Pancreas (tissue), 10 donors: ENCODE data around the gene OTOP2. TPM values are rescaled to one million over a fixed set of nuclear protein-coding genes. Genes with fewer than 3 reads are reported as not detected.

ENCODE experiments used
- ATAC-seq, 4 donors: fragments of 200-7000 bp; cut with Tn5 transposase; one replicate each; pipeline versions ENCODE4 v1.8.0 to v1.9.1; 2020; ENCODE audit warnings: mild to moderate bottlenecking in 4 of 4, moderate library complexity in 4 of 4
- DNase-seq, 6 donors: peaks; one replicate each; pipeline ENCODE4 v3.0.0-alpha.2; 2020
- FAIRE-seq: peaks from 2 replicates; lab custom pipeline; 2012; peaks lifted over from hg19 to GRCh38; lab: Jason Lieb, UNC
- H3K27ac ChIP-seq, 4 donors: fragments of 200-600 bp; sonication (generic); 1 replicate in 3 of 4; 2 replicates in 1 of 4; pipeline versions ENCODE4 v1.5.0 to v1.8.0; 2020
- H3K27me3 ChIP-seq, 4 donors: fragments of 200-600 bp; one replicate each; pipeline ENCODE4 v1.8.0; 2021
- H3K36me3 ChIP-seq, 3 donors: fragments of 200-600 bp; sonication (generic) in 1 of 3; one replicate each; pipeline versions ENCODE4 v1.5.0 to v1.8.0; 2020 to 2021
- H3K4me1 ChIP-seq, 3 donors: fragments of 200-600 bp; one replicate each; pipeline ENCODE4 v1.8.0; 2021
- H3K4me3 ChIP-seq, 4 donors: fragments of 200-600 bp; sonication (generic) in 2 of 4; one replicate each; pipeline versions ENCODE4 v1.5.0 to v1.8.0; 2020 to 2021
- H3K9me3 ChIP-seq, 4 donors: fragments of 200-600 bp; one replicate each; pipeline ENCODE4 v1.8.0; 2021
- WGBS, 2 donors: extraction: QIAGEN DNeasy Blood & Tissue Kit; methylation state at CpG; one replicate each; pipeline ENCODE4 v1.1.7; 2013; 5-methylcytosine and 5-hydroxymethylcytosine counted together
- intact Hi-C, 3 donors: fragments of 100-400 bp; cut with DNase I; formaldehyde crosslinking; loops; one replicate each; pipeline versions ENCODE4 v1.11.1 to v1.14.2; 2022
- polyA plus RNA-seq, 2 donors: library from polyadenylated mRNA; stranded (reverse); fragments of 200-250 nt; gene quantifications; one replicate each; pipeline ENCODE4 v1.2.3, GENCODE V29; 2013
- total RNA-seq, 6 donors: library from RNA; stranded (reverse); fragmentation: NEBNext Ultra II Directional in 4 of 6; extraction: Animal tissue kit (Norgen Biotek cat#: 25700) in 4 of 6; gene quantifications; one replicate each; pipeline versions ENCODE4 v1.2.1 to v1.2.4, GENCODE V29; 2021 to 2023
- TF ChIP-seq, protein P1 (sequence below), 4 donors: fragments of 200-600 bp; sonication (generic) in 3 of 4; IDR thresholded peaks; one replicate each; pipeline versions ENCODE4 v1.5.0 to v1.8.0; 2021; ENCODE audit warnings: antibody characterized with exemption in 4 of 4
- donor health status: healthy with polysubstance abuse.
- donor health status: DM: no; HTN: no; CAD: no; lungs with moderate emphysema.
- donor health status: DM: no; HTN: no; CAD: no.
- donor health status: control.
- donor health status: control.
- donor health status: Bipolar disorder and iron deficiency.
- donor health status: DM: yes; HTN: yes; CAD: no.
- donor health status: DM: no; HTN: no; CAD: no.
- donor health status: DM: no; HTN: no; CAD: no.
- donor health status: DM: yes; HTN: yes; CAD: no.

Gene OTOP2
- total and polyA plus RNA-seq, 8 donors = not detected

DNA sequence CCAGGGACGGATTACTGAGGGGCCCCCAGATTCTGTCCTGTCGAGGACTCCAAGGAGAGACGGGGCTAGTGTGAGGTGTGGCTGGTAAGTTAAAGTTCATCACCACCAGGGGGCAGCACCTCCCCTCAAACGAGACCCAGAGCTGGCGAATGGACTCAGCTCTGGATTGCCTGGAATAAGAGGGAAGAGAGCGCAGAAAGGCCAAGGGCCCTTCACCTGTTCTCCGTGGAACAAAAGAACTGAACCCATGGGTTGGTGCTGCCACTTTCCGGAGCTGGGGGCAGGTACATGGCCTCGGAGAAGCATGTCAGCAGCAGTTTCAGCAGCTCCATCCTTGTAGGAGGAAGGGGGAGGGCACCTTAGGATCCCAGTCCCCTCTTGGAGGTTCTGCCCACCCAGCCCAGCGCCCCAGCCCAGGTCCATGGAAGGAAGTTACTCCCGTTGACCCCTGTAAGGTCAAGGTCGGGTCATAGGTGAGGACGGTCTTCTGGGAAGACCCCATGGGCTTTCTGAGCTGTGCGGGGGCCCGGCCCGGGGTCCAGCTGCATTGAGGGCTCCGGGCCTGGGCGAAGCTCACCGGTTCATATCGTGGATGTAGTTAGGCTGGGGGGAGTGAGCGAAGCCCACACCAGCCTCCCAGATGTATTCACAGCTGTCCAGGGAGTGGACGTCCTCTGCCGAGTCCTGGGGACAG is 37.7 kb downstream of the OTOP2 start:
- Histone ChIP-seq H3K4me3 (no peak overlapping the region), H3K4me1 (peaks cover 0 to 8% (median 0%) of the 10 kb centered on the region in 3 donors), H3K27me3 (no peaks in the 10 kb centered on the region), H3K9me3 (no peaks in the 10 kb centered on the region), H3K27ac (no peak overlapping the region), H3K36me3 (peaks cover 2 to 33% (median 17%) of the 10 kb centered on the region in 3 donors)
- TF ChIP-seq, protein P1, sequence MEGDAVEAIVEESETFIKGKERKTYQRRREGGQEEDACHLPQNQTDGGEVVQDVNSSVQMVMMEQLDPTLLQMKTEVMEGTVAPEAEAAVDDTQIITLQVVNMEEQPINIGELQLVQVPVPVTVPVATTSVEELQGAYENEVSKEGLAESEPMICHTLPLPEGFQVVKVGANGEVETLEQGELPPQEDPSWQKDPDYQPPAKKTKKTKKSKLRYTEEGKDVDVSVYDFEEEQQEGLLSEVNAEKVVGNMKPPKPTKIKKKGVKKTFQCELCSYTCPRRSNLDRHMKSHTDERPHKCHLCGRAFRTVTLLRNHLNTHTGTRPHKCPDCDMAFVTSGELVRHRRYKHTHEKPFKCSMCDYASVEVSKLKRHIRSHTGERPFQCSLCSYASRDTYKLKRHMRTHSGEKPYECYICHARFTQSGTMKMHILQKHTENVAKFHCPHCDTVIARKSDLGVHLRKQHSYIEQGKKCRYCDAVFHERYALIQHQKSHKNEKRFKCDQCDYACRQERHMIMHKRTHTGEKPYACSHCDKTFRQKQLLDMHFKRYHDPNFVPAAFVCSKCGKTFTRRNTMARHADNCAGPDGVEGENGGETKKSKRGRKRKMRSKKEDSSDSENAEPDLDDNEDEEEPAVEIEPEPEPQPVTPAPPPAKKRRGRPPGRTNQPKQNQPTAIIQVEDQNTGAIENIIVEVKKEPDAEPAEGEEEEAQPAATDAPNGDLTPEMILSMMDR (IDR thresholded peaks at IDR 0.05) = peak; percentile 53 to 77 (median 70)
- DNase-seq (peak; percentile 79 to 93 (median 89)), FAIRE-seq (no peak), ATAC-seq (peak; percentile 74 to 90 (median 84))
- WGBS, 2 donors = 47% methylated on average over 23 of the region's 23 CpGs
- intact Hi-C loops = loop anchor here in 1 of 3 donors (10.0 kb wide), 1 partner anchor 53 kb away; the partner anchor contains the start of gene MRPL58

DNA sequence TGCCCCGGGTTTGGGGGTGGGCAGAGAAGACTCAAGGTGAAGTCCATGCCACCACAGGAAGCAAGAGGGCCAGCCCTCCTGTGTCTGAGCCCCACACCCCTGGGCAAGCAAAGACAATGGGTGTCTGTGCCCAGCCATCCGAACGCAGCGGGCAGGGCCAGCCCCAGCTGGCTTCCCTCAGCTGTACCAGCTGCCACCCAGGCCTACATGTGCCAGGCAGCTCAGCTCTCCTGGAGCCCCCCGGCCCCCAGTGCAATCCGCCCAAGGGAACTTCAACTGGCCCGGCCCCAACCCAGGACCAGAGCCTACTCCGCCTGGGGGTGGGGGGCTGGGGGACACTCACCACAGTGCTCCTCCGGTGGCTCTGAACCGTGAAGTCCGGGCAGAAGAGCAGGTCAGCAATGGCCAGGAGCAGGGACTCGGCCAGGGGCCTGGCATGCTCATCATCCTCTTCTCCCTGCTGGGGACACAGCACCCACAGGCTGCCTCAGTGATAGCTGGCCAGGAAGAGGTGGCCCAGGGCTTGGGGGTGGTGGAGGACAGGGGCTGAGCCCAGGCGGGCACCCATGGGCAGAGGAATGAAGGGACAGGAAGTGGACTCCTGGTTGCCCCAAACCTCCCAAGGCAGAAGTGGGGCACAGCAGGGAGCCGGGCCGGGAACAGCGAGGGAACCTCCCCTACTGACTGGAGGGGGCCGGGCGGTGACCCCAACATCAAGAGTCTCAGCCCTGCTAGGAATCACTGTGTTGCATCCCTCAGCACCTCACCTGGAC is 38.7 kb downstream of the OTOP2 start:
- no peaks in the 10 kb centered on the region for H3K27me3 ChIP-seq
- H3K4me1 ChIP-seq = peaks cover 0 to 8% (median 0%) of the 10 kb centered on the region in 3 donors
- FAIRE-seq (no peak), DNase-seq (peak in 3 of 6 donors; percentile 15 to 76 (median 46)), ATAC-seq (no peak)
- no peak overlapping the region for H3K4me3 ChIP-seq
- H3K9me3 ChIP-seq = no peaks in the 10 kb centered on the region
- no peak overlapping the region for H3K27ac ChIP-seq
- peaks cover 2 to 33% (median 13%) of the 10 kb centered on the region in 3 donors for H3K36me3 ChIP-seq
- WGBS, 2 donors = 81 to 87% methylated on average over 16 to 18 of the region's 18 CpGs
- TF ChIP-seq, protein P1 (IDR thresholded peaks at IDR 0.05) = no peak
- intact Hi-C loops = loop anchor here in 1 of 3 donors (10.0 kb wide), 1 partner anchor 52 kb away; the partner anchor contains the start of gene MRPL58

DNA sequence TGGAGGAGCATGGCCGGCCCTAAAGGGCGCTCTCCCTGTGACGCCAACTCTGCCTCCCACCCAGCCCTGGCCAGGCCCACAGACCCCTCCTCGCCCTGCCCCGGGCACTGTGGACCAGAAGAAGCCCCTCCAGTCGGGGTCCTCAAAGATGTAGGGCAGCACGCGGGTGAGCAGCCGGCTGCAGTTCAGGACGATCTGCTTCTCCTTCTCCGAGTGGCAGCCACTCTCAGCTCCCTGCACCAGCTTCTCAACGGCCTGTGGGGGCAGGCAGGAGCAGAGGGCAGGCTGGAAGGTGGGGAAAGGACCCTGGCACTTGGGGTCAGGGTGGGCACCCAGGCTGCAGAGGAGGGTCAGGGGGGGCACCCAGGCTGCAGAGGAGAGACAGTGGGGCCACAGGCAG is 39.6 kb downstream of the OTOP2 start:
- H3K4me3 ChIP-seq = no peak overlapping the region
- no peaks in the 10 kb centered on the region for H3K27me3 ChIP-seq
- DNase-seq (peak in 1 of 6 donors; percentile 75), FAIRE-seq (no peak), ATAC-seq (no peak)
- WGBS, 2 donors = 75 to 84% methylated on average over 12 of the region's 12 CpGs
- H3K9me3 ChIP-seq = no peaks in the 10 kb centered on the region
- H3K36me3 ChIP-seq = peaks cover 2 to 33% (median 13%) of the 10 kb centered on the region in 3 donors
- intact Hi-C loops = loop anchor here in 1 of 3 donors (10.0 kb wide), 1 partner anchor 51 kb away; the partner anchor contains the start of gene MRPL58
- peaks cover 1 to 12% (median 6%) of the 10 kb centered on the region in 3 donors for H3K4me1 ChIP-seq
- no peak overlapping the region for H3K27ac ChIP-seq
- TF ChIP-seq, protein P1 (IDR thresholded peaks at IDR 0.05) = no peak

DNA sequence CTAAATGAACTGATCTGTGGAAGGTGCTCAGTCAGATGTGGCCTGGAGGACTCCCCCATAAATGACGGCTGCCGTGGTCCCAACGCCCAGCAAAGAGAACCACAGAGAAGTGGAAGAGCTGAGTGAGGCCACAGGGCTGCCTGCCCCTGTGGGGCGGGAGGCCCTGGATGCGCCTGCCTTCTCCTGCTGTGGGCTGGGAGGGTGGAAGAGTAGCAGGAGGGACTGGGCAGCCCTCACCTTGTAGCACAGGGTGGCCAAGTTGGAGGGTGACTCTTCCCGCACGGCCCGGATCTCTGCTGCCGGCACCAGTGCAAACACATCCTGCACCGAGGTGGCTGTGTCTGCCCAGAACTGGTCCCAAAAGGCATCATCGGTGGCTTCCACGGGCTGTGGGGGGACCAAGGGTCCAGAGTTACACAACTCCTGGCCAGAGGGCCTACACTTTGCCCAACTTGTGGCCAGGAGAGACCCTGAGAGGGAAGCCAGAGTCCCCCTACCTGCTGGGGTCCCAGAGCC is 40.2 kb downstream of the OTOP2 start:
- Histone ChIP-seq H3K27ac (no peak overlapping the region), H3K27me3 (no peaks in the 10 kb centered on the region), H3K9me3 (no peaks in the 10 kb centered on the region), H3K4me3 (no peak overlapping the region), H3K4me1 (peaks cover 8 to 18% (median 12%) of the 10 kb centered on the region in 3 donors), H3K36me3 (peaks cover 2 to 33% (median 13%) of the 10 kb centered on the region in 3 donors)
- WGBS, 2 donors = 72 to 78% methylated on average over 12 of the region's 12 CpGs
- ATAC-seq (no peak), FAIRE-seq (no peak), DNase-seq (peak in 1 of 6 donors; percentile 66)
- intact Hi-C loops = loop anchor here in 1 of 3 donors (10.0 kb wide), 1 partner anchor 50 kb away; the partner anchor contains the start of gene MRPL58
- TF ChIP-seq, protein P1 (IDR thresholded peaks at IDR 0.05) = no peak
